NT2/D1 (cell line): ENCODE data around the gene MBD2.
A peak's percentile ranks its signal among the peaks of the same experiment; 100 is the strongest.
"Not testable (repeated sequence)": the region's sequence is repeated elsewhere in the genome, so short reads cannot be mapped to it uniquely, and the experiment has no call there.

Experiments
- DNase-seq: peaks from one replicate; pipeline ENCODE4 v3.0.0-alpha.2; 2011; ENCODE audit warnings: low read depth, low spot score
- H3K27me3 ChIP-seq: 2 replicates; pipeline ENCODE4 v1.6.0; 2011; ENCODE audit warnings: mild to moderate bottlenecking; ENCODE audit not compliant: insufficient read length, insufficient read depth
- H3K36me3 ChIP-seq: 2 replicates; pipeline ENCODE4 v1.6.1; 2011; ENCODE audit warnings: mild to moderate bottlenecking, low read length, mixed read lengths; ENCODE audit not compliant: insufficient read depth, insufficient read length
- H3K4me1 ChIP-seq: 2 replicates; pipeline ENCODE4 v1.5.1; 2011; ENCODE audit not compliant: insufficient read depth, insufficient read length
- H3K4me3 ChIP-seq: 2 replicates; pipeline ENCODE4 v1.5.1; 2011; ENCODE audit warnings: low read depth; ENCODE audit not compliant: insufficient read length
- H3K9ac ChIP-seq: 2 replicates; pipeline ENCODE4 v1.6.0; 2011; ENCODE audit warnings: low read depth; ENCODE audit not compliant: insufficient read length
- H3K9me3 ChIP-seq: 2 replicates; pipeline ENCODE4 v1.5.1; 2011; ENCODE audit warnings: mild to moderate bottlenecking, low read length; ENCODE audit not compliant: insufficient read depth
- SUZ12 ChIP-seq: IDR thresholded peaks from 2 replicates; pipeline ENCODE4 v1.6.1; 2011; ENCODE audit not compliant: insufficient read length, insufficient read depth; ENCODE audit errors: extremely low read depth
- YY1 ChIP-seq: IDR thresholded peaks from 2 replicates; pipeline ENCODE4 v1.6.1; 2011; ENCODE audit not compliant: insufficient read length, insufficient read depth
- ZNF274 ChIP-seq: IDR thresholded peaks from 2 replicates; pipeline ENCODE4 v1.6.1; 2011; ENCODE audit warnings: mild to moderate bottlenecking, low read depth, low read length

The MBD2 gene, protein sequence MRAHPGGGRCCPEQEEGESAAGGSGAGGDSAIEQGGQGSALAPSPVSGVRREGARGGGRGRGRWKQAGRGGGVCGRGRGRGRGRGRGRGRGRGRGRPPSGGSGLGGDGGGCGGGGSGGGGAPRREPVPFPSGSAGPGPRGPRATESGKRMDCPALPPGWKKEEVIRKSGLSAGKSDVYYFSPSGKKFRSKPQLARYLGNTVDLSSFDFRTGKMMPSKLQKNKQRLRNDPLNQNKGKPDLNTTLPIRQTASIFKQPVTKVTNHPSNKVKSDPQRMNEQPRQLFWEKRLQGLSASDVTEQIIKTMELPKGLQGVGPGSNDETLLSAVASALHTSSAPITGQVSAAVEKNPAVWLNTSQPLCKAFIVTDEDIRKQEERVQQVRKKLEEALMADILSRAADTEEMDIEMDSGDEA

GRCh38 chr18:54224379-54225014 lies at the start of gene MBD2:
Gene MBD2 (minus strand): TSS chr18:54224669. CDS start chr18:54224559, 110 bp downstream.
- H3K27me3 ChIP-seq: no peaks in the 10 kb centered on the region
- H3K36me3 ChIP-seq: peaks cover 4% of the 10 kb centered on the region
- TF ChIP-seq YY1: peak; percentile 66
- TF ChIP-seq SUZ12: no peak
- DNase-seq: peak; percentile 87
- no peaks in the 10 kb centered on the region for H3K9me3 ChIP-seq
- peak within 1 kb of the TSS; percentile 80 for H3K9ac ChIP-seq
- H3K4me3 ChIP-seq: peak within 1 kb of the TSS; percentile 70
- no peaks in the 10 kb centered on the region for H3K4me1 ChIP-seq

GRCh38 chr18:54269893-54270844 lies 45.7 kb upstream of the MBD2 start:
- Histone ChIP-seq H3K9ac (peak overlapping the region; percentile 85), H3K4me3 (peak overlapping the region; percentile 74), H3K4me1 (no peaks in the 10 kb centered on the region), H3K36me3 (peaks cover 9% of the 10 kb centered on the region), H3K9me3 (no peaks in the 10 kb centered on the region), H3K27me3 (no peaks in the 10 kb centered on the region)
- peak; percentile 43 for DNase-seq
- no peak for TF ChIP-seq SUZ12
- TF ChIP-seq ZNF274: no peak
- TF ChIP-seq YY1: no peak

GRCh38 chr18:54268751-54269150 lies 44.3 kb upstream of the MBD2 start:
- no peak overlapping the region for H3K9ac ChIP-seq
- no peak for DNase-seq
- H3K27me3 ChIP-seq: no peaks in the 10 kb centered on the region
- no peaks in the 10 kb centered on the region for H3K9me3 ChIP-seq
- TF ChIP-seq YY1 (no peak), SUZ12 (no peak), ZNF274 (no peak)
- H3K36me3 ChIP-seq: peaks cover under 1% of the 10 kb centered on the region
- H3K4me1 ChIP-seq: no peaks in the 10 kb centered on the region
- peak overlapping the region; percentile 74 for H3K4me3 ChIP-seq

DNA sequence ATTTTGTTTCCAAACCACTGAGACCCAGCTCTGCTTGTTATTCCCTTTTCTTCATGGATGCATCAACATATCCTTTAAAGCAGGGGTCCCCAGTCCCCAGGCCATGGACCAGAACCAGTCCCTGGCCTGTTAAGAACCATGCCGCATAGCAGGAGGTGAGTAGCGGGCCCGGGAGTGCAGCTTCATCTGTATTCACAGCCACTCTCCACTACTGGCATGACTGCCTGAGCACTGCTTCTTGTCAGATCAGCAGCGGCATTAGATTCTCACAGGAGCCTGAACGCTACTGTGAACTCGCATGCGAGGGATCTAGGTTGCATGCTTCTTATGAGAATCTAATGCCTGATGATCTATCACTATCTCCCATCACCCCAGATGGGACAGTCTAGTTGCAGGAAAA lies 43.2 kb upstream of the MBD2 start:
- H3K27me3 ChIP-seq: no peaks in the 10 kb centered on the region

DNA sequence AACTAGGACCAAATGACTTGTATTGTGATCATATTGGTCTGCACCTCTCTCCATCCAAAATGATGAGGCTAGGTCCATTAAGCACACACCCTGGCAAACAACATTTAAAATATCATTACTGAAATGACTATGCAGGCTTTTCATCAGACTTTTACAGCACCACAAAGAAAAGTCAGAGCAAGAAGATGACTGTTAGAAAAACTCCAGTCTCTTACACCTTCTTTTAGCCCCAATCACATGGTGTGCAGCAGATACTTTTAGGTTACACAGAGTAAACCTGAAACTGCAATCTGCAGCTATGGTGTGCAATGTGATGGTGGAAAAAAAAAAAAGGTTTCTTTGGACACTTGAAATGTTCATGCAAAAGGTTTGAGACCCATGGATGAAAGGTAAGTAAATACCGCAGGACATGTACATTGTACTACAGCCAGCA lies 39.5 kb upstream of the MBD2 start:
- Histone ChIP-seq H3K27me3 (no peaks in the 10 kb centered on the region), H3K4me3 (no peak overlapping the region), H3K9ac (no peak overlapping the region), H3K4me1 (no peaks in the 10 kb centered on the region), H3K9me3 (no peaks in the 10 kb centered on the region), H3K36me3 (no peaks in the 10 kb centered on the region)
- DNase-seq: no peak
- no peak for TF ChIP-seq YY1
- TF ChIP-seq SUZ12: no peak
- TF ChIP-seq ZNF274: no peak

More for the DNA sequence above, 43.2 kb upstream of the MBD2 start:
- Histone ChIP-seq H3K36me3 (no peaks in the 10 kb centered on the region), H3K9me3 (no peaks in the 10 kb centered on the region), H3K4me3 (no peak overlapping the region), H3K4me1 (no peaks in the 10 kb centered on the region), H3K9ac (no peak overlapping the region)
- TF ChIP-seq ZNF274 (no peak), SUZ12 (no peak), YY1 (no peak)
- DNase-seq: no peak

DNA sequence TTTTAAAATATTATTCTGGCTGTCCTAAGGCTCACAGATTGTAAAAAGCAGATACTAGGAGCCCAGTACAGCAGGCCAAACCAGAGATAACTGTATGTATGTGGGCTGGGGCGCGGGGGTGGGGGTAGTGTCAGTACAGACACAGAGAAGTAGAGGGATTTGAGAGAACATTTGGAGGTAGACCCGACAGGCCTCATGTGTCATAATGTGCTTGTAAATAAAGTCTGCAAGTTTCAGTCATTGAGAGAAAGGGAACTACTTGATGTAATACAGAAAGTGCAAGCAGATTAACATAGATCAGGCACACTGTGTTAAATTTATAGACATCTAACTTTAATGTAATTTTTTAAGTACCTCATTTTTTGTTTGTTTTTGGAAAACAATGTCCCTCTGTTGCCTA lies 37.4 kb upstream of the MBD2 start:
- no peak for TF ChIP-seq SUZ12
- no peak for TF ChIP-seq YY1
- no peak for TF ChIP-seq ZNF274
- Histone ChIP-seq H3K4me3 (no peak overlapping the region), H3K36me3 (no peaks in the 10 kb centered on the region), H3K9me3 (no peaks in the 10 kb centered on the region), H3K4me1 (no peaks in the 10 kb centered on the region), H3K9ac (no peak overlapping the region), H3K27me3 (no peaks in the 10 kb centered on the region)
- no peak for DNase-seq

DNA sequence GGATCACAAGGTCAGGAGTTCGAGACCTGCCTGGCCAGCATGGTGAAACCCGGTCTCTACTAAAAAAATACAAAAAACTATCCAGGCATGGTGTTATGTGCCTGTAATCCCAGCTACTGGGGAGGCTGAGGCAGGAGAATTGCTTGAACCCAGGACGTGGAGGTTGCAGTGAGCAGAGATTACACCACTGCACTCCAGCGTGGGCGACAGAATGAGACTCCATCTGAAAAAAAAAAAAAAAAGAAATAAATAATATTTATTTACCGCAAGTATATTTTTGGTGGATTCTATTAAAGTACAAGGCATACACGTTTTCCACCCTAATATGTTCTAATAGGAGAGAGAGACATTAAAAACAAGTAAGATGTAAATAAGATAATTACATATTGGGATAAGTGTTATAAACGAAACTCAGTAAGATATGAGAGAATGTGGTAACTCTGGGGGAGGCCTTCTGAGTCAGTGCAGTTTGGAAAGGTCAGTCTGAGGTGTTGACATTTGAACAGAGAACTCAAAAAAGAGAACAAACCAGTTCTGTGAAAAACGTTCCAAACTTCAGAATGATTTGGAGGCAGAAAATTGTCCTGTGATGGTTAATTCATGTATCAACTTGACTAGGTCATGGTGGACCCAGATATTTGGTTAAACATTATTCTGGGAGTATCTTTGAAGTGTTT lies 36.1 kb upstream of the MBD2 start:
- no peak for TF ChIP-seq ZNF274
- no peak for TF ChIP-seq SUZ12
- TF ChIP-seq YY1: no peak
- DNase-seq: no peak
- Histone ChIP-seq H3K9ac (no peak overlapping the region), H3K4me3 (no peak overlapping the region), H3K36me3 (no peaks in the 10 kb centered on the region), H3K9me3 (no peaks in the 10 kb centered on the region), H3K27me3 (no peaks in the 10 kb centered on the region), H3K4me1 (no peaks in the 10 kb centered on the region)

DNA sequence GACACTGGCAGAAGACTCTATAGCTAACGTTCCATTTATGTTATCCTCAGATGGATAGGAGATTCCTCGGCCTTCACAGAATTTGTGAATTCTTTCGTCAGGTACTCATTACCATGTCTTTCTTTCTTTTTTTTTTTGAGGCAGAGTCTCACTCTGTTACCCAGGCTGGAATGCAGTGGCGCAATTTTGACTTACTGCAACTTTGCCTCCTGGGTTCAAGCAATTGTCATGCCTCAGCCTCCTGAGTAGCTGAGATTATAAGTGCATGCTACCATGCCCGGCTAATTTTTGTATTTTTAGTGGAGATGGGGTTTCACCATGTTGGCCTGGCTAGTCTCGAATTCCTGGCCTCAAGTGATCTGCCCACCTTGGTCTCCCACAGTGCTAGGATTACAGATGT lies 33.3 kb upstream of the MBD2 start:
- H3K4me3 ChIP-seq, H3K27me3 ChIP-seq, H3K9ac ChIP-seq, H3K4me1 ChIP-seq, DNase-seq, H3K9me3 ChIP-seq, H3K36me3 ChIP-seq: not testable (repeated sequence)
